H1 (cell line): ENCODE data around the gene KIAA0930. TPM values are rescaled to one million over a fixed set of nuclear protein-coding genes. Genes with fewer than 3 reads are reported as not detected.

ENCODE experiments used
- CTCF ChIA-PET: fragments of 300-600 bp; sonication (Branson Sonifier 250); formaldehyde crosslinking; loops from one replicate; lab custom pipeline; 2021; ENCODE audit not compliant: partially characterized antibody; lab: Charles Lee
- POLR2A ChIA-PET: fragments of 300-600 bp; sonication (Branson Sonifier 250); formaldehyde crosslinking; loops from one replicate; lab custom pipeline; 2021; ENCODE audit warnings: inconsistent platforms; ENCODE audit not compliant: partially characterized antibody; lab: Charles Lee
- DNase-seq, 2 experiments: peaks; one replicate each; pipeline versions ENCODE4 v3.0.0 to v3.0.0-alpha.2; 2010 to 2022; ENCODE audit warnings: low spot score in 2 of 2, low read depth in 1 of 2, mixed read lengths in 1 of 2
- FAIRE-seq: peaks from 2 replicates; lab custom pipeline; 2011; peaks lifted over from hg19 to GRCh38; lab: Jason Lieb, UNC
- H2AFZ ChIP-seq: 2 replicates; pipeline ENCODE4 v1.8.1; 2012; ENCODE audit warnings: low read length, inconsistent platforms
- H2AK5ac ChIP-seq: 2 replicates; pipeline ENCODE4 v1.6.1; 2013; ENCODE audit warnings: low read depth, low read length
- H2BK120ac ChIP-seq: replicated peaks from 2 replicates; pipeline ENCODE3; 2013; ENCODE audit warnings: low read depth, low read length, inconsistent platforms
- H2BK12ac ChIP-seq: 2 replicates; pipeline ENCODE4 v1.6.1; 2013; ENCODE audit warnings: low read depth, low read length
- H2BK15ac ChIP-seq: 2 replicates; pipeline ENCODE4 v1.6.1; 2013; ENCODE audit warnings: low read length
- H2BK20ac ChIP-seq: 2 replicates; pipeline ENCODE4 v1.6.1; 2013; ENCODE audit warnings: low read length
- H2BK5ac ChIP-seq: 2 replicates; pipeline ENCODE4 v1.6.1; 2013; ENCODE audit warnings: low read depth, low read length
- H3K14ac ChIP-seq: 2 replicates; pipeline ENCODE4 v1.6.1; 2013; ENCODE audit warnings: inconsistent platforms; ENCODE audit not compliant: insufficient read length
- H3K18ac ChIP-seq: 2 replicates; pipeline ENCODE4 v1.6.1; 2013; ENCODE audit warnings: low read length; ENCODE audit errors: extremely low read depth
- H3K23ac ChIP-seq: 2 replicates; pipeline ENCODE4 v1.6.1; 2013; ENCODE audit warnings: inconsistent platforms; ENCODE audit not compliant: insufficient read length
- H3K23me2 ChIP-seq: 2 replicates; pipeline ENCODE4 v1.6.1; 2013; ENCODE audit warnings: low read depth, low read length
- H3K27ac ChIP-seq: 2 replicates; pipeline ENCODE4 v1.6.1; 2011; ENCODE audit warnings: low read depth, low read length, inconsistent platforms
- H3K27me3 ChIP-seq, 4 experiments: replicated peaks in 1 of 4; 1 replicate in 1 of 4; 2 replicates in 3 of 4; pipeline versions ENCODE4 v1.6.1 to v1.8.1; 2011 to 2013; ENCODE audit warnings: low read length in 3 of 4, mild to moderate bottlenecking in 3 of 4, inconsistent platforms in 2 of 4, mixed read lengths in 2 of 4, moderate library complexity in 1 of 4; ENCODE audit not compliant: control insufficient read depth in 3 of 4, insufficient read depth in 3 of 4; ENCODE audit errors: extremely low read depth in 1 of 4
- H3K36me3 ChIP-seq, 4 experiments: 2 replicates each; pipeline versions ENCODE4 v1.6.1 to v1.8.1; 2011 to 2013; ENCODE audit warnings: mild to moderate bottlenecking in 4 of 4, low read length in 3 of 4, moderate library complexity in 2 of 4, control low read depth in 1 of 4, inconsistent platforms in 1 of 4; ENCODE audit not compliant: insufficient read depth in 4 of 4, control insufficient read depth in 2 of 4
- H3K4ac ChIP-seq: replicated peaks from 2 replicates; pipeline ENCODE3; 2013; ENCODE audit warnings: low read length, low read depth, mixed read lengths, inconsistent platforms; ENCODE audit not compliant: insufficient read length
- H3K4me1 ChIP-seq, 4 experiments: replicated peaks in 1 of 4; 1 replicate in 1 of 4; 2 replicates in 3 of 4; pipeline versions ENCODE4 v1.6.1 to v1.8.1; 2011 to 2013; ENCODE audit warnings: low read length in 3 of 4, inconsistent platforms in 2 of 4, mixed read lengths in 1 of 4; ENCODE audit not compliant: insufficient read depth in 4 of 4, control insufficient read depth in 3 of 4
- H3K4me2 ChIP-seq, 2 experiments: 2 replicates each; pipeline versions ENCODE4 v1.6.1 to v1.8.1; 2011 to 2013; ENCODE audit warnings: low read depth in 2 of 2, low read length in 2 of 2, control low read depth in 1 of 2, inconsistent platforms in 1 of 2, mild to moderate bottlenecking in 1 of 2; ENCODE audit not compliant: insufficient read depth in 1 of 2
- H3K4me3 ChIP-seq, 4 experiments: fragments of 200-600, 300-600 bp in 1 of 4; sonication (generic), shearing (Covaris generic), sonication (Bioruptor Twin) in 1 of 4; 2 replicates each; pipeline versions ENCODE4 v1.5.1 to v1.8.1; 2011 to 2016; ENCODE audit warnings: low read length in 4 of 4, low read depth in 3 of 4, control low read depth in 2 of 4, inconsistent platforms in 2 of 4, mild to moderate bottlenecking in 2 of 4, mixed read lengths in 1 of 4, moderate library complexity in 1 of 4; ENCODE audit not compliant: insufficient read depth in 2 of 4; ENCODE audit errors: extremely low read depth in 1 of 4
- H3K56ac ChIP-seq: replicated peaks from 2 replicates; pipeline ENCODE3; 2013; ENCODE audit warnings: low read depth, mild to moderate bottlenecking, mixed read lengths, low read length, inconsistent platforms; ENCODE audit not compliant: insufficient read length
- H3K79me1 ChIP-seq: 2 replicates; pipeline ENCODE4 v1.6.1; 2013; ENCODE audit warnings: low read depth, low read length, control low read depth
- H3K79me2 ChIP-seq, 2 experiments: 2 replicates each; pipeline versions ENCODE4 v1.6.1 to v1.8.1; 2012 to 2013; ENCODE audit warnings: low read length in 2 of 2, mild to moderate bottlenecking in 2 of 2, inconsistent platforms in 1 of 2; ENCODE audit not compliant: insufficient read depth in 2 of 2, control insufficient read depth in 1 of 2
- H3K9ac ChIP-seq, 4 experiments: replicated peaks in 1 of 4; 1 replicate in 1 of 4; 2 replicates in 3 of 4; pipeline versions ENCODE4 v1.6.1 to v1.8.1; 2011 to 2013; ENCODE audit warnings: low read depth in 3 of 4, low read length in 3 of 4, control low read depth in 2 of 4, mild to moderate bottlenecking in 2 of 4, moderate library complexity in 2 of 4, inconsistent platforms in 1 of 4; ENCODE audit errors: extremely low read depth in 1 of 4
- H3K9me3 ChIP-seq, 2 experiments: 2 replicates each; pipeline versions ENCODE4 v1.6.1 to v1.8.1; 2012 to 2013; ENCODE audit warnings: mild to moderate bottlenecking in 2 of 2, moderate library complexity in 2 of 2, control low read depth in 1 of 2, inconsistent platforms in 1 of 2, low read depth in 1 of 2, low read length in 1 of 2, mixed read lengths in 1 of 2; ENCODE audit not compliant: insufficient read depth in 2 of 2
- H4K20me1 ChIP-seq, 2 experiments: replicated peaks in 1 of 2; 2 replicates each; pipeline versions ENCODE3 to v1.8.1; 2011 to 2013; ENCODE audit warnings: inconsistent platforms in 2 of 2, low read length in 2 of 2, mild to moderate bottlenecking in 1 of 2; ENCODE audit not compliant: insufficient read depth in 2 of 2, control insufficient read depth in 1 of 2
- H4K5ac ChIP-seq: 2 replicates; pipeline ENCODE4 v1.6.1; 2013; ENCODE audit warnings: low read length, low read depth, mixed read lengths, inconsistent platforms; ENCODE audit not compliant: insufficient read length
- H4K8ac ChIP-seq: 2 replicates; pipeline ENCODE4 v1.8.0; 2013; ENCODE audit warnings: mild to moderate bottlenecking, moderate library complexity, low read length, inconsistent platforms; ENCODE audit not compliant: insufficient read depth; ENCODE audit errors: extremely low read depth
- H4K91ac ChIP-seq: replicated peaks from 2 replicates; pipeline ENCODE3; 2013; ENCODE audit warnings: low read length, mixed read lengths, inconsistent platforms; ENCODE audit not compliant: insufficient read length
- CBX8 ChIP-seq: fragments of 300-800, 300-1000 bp; sonication (generic); IDR thresholded peaks from 2 replicates; pipeline ENCODE4 v1.7.1; 2016; ENCODE audit warnings: low read depth, low read length, borderline replicate concordance
- CHD2 ChIP-seq: IDR thresholded peaks from 2 replicates; pipeline ENCODE4 v1.6.1; 2012; ENCODE audit warnings: low read length, improper control_type of control experiment
- KDM5A ChIP-seq: fragments of 200-600 bp; IDR thresholded peaks from 2 replicates; pipeline ENCODE4 v1.7.1; 2012; ENCODE audit warnings: mild to moderate bottlenecking, low read length, inconsistent platforms, mixed read lengths
- RAD21 ChIP-seq, 2 experiments: IDR thresholded peaks in 1 of 2; conservative IDR thresholded peaks in 1 of 2; 2 replicates each; pipeline ENCODE4 v1.6.1; 2011; ENCODE audit warnings: low read depth in 2 of 2, low read length in 2 of 2, improper control_type of control experiment in 1 of 2, inconsistent platforms in 1 of 2, mild to moderate bottlenecking in 1 of 2, moderate library complexity in 1 of 2
- RXRA ChIP-seq: IDR thresholded peaks from 2 replicates; pipeline ENCODE4 v1.6.1; 2011; ENCODE audit warnings: low read depth, mild to moderate bottlenecking, low read length, moderate library complexity; ENCODE audit not compliant: insufficient read depth
- SIN3A ChIP-seq, 2 experiments: IDR thresholded peaks in 1 of 2; conservative IDR thresholded peaks in 1 of 2; 2 replicates each; pipeline ENCODE4 v1.6.1; 2011 to 2012; ENCODE audit warnings: low read length in 2 of 2, improper control_type of control experiment in 1 of 2, low read depth in 1 of 2, mild to moderate bottlenecking in 1 of 2
- SRF ChIP-seq: IDR thresholded peaks from 2 replicates; pipeline ENCODE4 v1.6.1; 2011; ENCODE audit warnings: mild to moderate bottlenecking, low read depth, low read length, moderate library complexity
- TCF12 ChIP-seq: IDR thresholded peaks from 2 replicates; pipeline ENCODE4 v1.6.1; 2011; ENCODE audit warnings: low read depth, mild to moderate bottlenecking, low read length
- YY1 ChIP-seq: IDR thresholded peaks from 2 replicates; pipeline ENCODE4 v1.6.1; 2011; ENCODE audit warnings: low read depth, mild to moderate bottlenecking, low read length
- WGBS, 2 experiments: shearing (Covaris generic) in 1 of 2; methylation state at CpG; one replicate each; pipeline versions ENCODE4 v1.1.6 to v1.1.7; 2013 to 2015; ENCODE audit warnings: low lambda C conversion rate in 2 of 2, mixed read lengths in 2 of 2, inconsistent platforms in 1 of 2, low coverage in 1 of 2, missing lambda C conversion rate in 1 of 2; ENCODE audit not compliant: insufficient replicate concordance in 2 of 2, insufficient coverage in 1 of 2, insufficient read length in 1 of 2; ENCODE audit errors: extremely low coverage in 1 of 2, missing lambda C conversion rate in 1 of 2; 5-methylcytosine and 5-hydroxymethylcytosine counted together
- polyA plus RNA-seq, 7 experiments: library from polyadenylated mRNA; depleted of rRNA in 3 of 7; stranded (reverse) in 5 of 7; unstranded in 2 of 7; fragments of >200 nt in 5 of 7; fragments of 200-250 nt in 2 of 7; gene quantifications; 1 replicate in 5 of 7; 2 replicates in 1 of 7; 4 replicates in 1 of 7; pipeline versions ENCODE4 v1.2.1 to v1.2.3, GENCODE V29; 2011 to 2013; ENCODE audit warnings: missing spikeins in 2 of 7, mixed read lengths in 2 of 7
- total RNA-seq: library from RNA; stranded (reverse); fragmentation: NEBNext Ultra II Directional; extraction: Animal tissue kit (Norgen Biotek cat#: 25700); gene quantifications from 2 replicates; pipeline ENCODE4 v1.2.1, GENCODE V29; 2021

KIAA0930 gene
- total and polyA plus RNA-seq, 2 of the 8 experiments (the other 6 are each of a cell fraction or from before 2014, with no cell fraction given), result 61.9 to 66.1 TPM

DNA sequence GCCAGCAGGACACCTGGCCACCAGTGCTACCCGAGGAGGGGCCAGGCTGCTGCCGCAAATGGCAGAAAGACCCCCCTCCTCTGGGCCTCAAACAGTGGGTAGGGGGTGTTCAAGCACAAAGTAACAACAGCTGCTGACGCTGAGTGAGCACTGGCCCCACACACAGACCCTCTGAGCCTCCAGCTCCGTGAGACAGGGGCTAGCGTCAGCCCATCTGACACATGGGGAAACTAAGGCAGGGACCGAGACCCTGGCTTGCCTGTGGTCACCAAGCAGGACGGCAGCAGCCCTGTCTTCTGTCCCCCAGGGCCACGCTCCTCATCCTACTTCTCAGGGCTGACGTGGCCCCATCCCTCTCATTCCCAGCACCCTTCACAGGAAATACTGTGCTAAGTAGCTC is 40.5 kb downstream of the KIAA0930 start:
- Histone ChIP-seq H2AK5ac (no peak overlapping the region), H3K4me3 (no peak overlapping the region), H4K5ac (no peak overlapping the region), H3K23me2 (no peaks in the 10 kb centered on the region), H3K79me2 (no peaks in the 10 kb centered on the region), H3K36me3 (peaks cover 0 to 6% (median 3%) of the 10 kb centered on the region in 4 experiments; a peak in 3 of 8 replicates), H3K14ac (no peak overlapping the region), H3K4me2 (no peak overlapping the region), H3K27ac (no peak overlapping the region), H3K18ac (no peak overlapping the region), H4K20me1 (peaks cover 5 to 6% of the 10 kb centered on the region in 2 experiments), H3K4me1 (peaks cover 0 to 18% (median 3%) of the 10 kb centered on the region in 4 experiments; a peak in 3 of 7 replicates), H3K4ac (no peak overlapping the region), H2AFZ (no peak overlapping the region), H3K79me1 (no peaks in the 10 kb centered on the region), H3K56ac (no peak overlapping the region), H2BK15ac (no peak overlapping the region), H2BK20ac (no peak overlapping the region), H4K8ac (peak overlapping the region; percentile 16), H3K23ac (no peak overlapping the region), H2BK12ac (no peak overlapping the region), H3K9me3 (no peaks in the 10 kb centered on the region), H2BK120ac (no peak overlapping the region), H2BK5ac (no peak overlapping the region), H3K9ac (no peak overlapping the region)
- FAIRE-seq (no peak), DNase-seq (no peak)
- WGBS, 2 experiments, result 80% methylated on average over 8 of the region's 9 CpGs; no CpG with 5 or more reads in 1 of the 2 experiments
- ChIA-PET POLR2A (interaction anchor here (1.0 kb wide), 1 partner anchor 17 kb away, joined by 3 read pairs; no protein-coding TSS in a partner anchor), CTCF (interaction anchor here (1.0 to 2.7 kb wide), 5 partner anchors 8 to 232 kb away, joined by 3 to 20 read pairs (median 4); no protein-coding TSS in a partner anchor)
- TF ChIP-seq RXRA, result no peak
- TF ChIP-seq SRF, result no peak
- no peak for TF ChIP-seq TCF12
- TF ChIP-seq SIN3A (conservative IDR thresholded peaks at IDR 0.05 in 1 of 2, IDR thresholded peaks at IDR 0.05 in 1 of 2; ENCODE audit: low read depth in 1 of 2, low read length in 2 of 2), result no peak
- TF ChIP-seq RAD21 (IDR thresholded peaks at IDR 0.05 in 1 of 2, conservative IDR thresholded peaks at IDR 0.05 in 1 of 2; ENCODE audit: low read depth in 2 of 2, low read length in 2 of 2), result no peak
- no peak for TF ChIP-seq CBX8
- TF ChIP-seq YY1, result no peak
- no peak for TF ChIP-seq CHD2
- TF ChIP-seq KDM5A, result no peak
- TF ChIP-seq, all 59 proteins: peak for 0
- no peak overlapping the region for H4K91ac ChIP-seq
- no peaks in the 10 kb centered on the region for H3K27me3 ChIP-seq
